SK-N-SH treated with all-trans-retinoic acid at 6 μM for 48 hours (cell line): ENCODE measurements around the gene OR10AD1.

ENCODE experiments used
- ATAC-seq: fragments of 200-7000 bp; cut with Tn5 transposase; 3 replicates; pipeline ENCODE4 v1.9.1; 2020; ENCODE audit warnings: mild to moderate bottlenecking, moderate library complexity
- ARNTL ChIP-seq: fragments of 450-650 bp; formaldehyde crosslinking; IDR thresholded peaks from 2 replicates; pipeline ENCODE4 v1.5.0; 2020; ENCODE audit warnings: low read depth, mild to moderate bottlenecking, moderate library complexity, borderline replicate concordance
- BACH2 ChIP-seq: fragments of 250-450 bp; sonication (Bioruptor Pico); IDR thresholded peaks from 2 replicates; pipeline ENCODE4 v1.9.0; 2021; ENCODE audit warnings: mild to moderate bottlenecking, borderline replicate concordance
- CSDC2 ChIP-seq: fragments of 250-450 bp; sonication (Bioruptor Pico); IDR thresholded peaks from 2 replicates; pipeline ENCODE4 v1.5.0; 2020; ENCODE audit warnings: mild to moderate bottlenecking, moderate library complexity
- CSRNP3 ChIP-seq: fragments of 250-450 bp; sonication (Bioruptor Pico); IDR thresholded peaks from 2 replicates; pipeline ENCODE4 v1.5.1; 2021; ENCODE audit warnings: mild to moderate bottlenecking, moderate library complexity
- ESRRG ChIP-seq: fragments of 250-450 bp; sonication (Bioruptor Pico); IDR thresholded peaks from 2 replicates; pipeline ENCODE4 v1.6.1; 2021; ENCODE audit warnings: mild to moderate bottlenecking
- ISL1 ChIP-seq: fragments of 250-450 bp; sonication (Bioruptor Pico); IDR thresholded peaks from 2 replicates; pipeline ENCODE4 v2.1.2; 2022; ENCODE audit warnings: mild to moderate bottlenecking, moderate library complexity
- PPARA ChIP-seq: fragments of 250-450 bp; sonication (Bioruptor Pico); IDR thresholded peaks from 2 replicates; pipeline ENCODE4 v1.5.0; 2020; ENCODE audit warnings: mild to moderate bottlenecking, borderline replicate concordance
- RARB ChIP-seq: fragments of 250-450 bp; sonication (Bioruptor Pico); IDR thresholded peaks from 2 replicates; pipeline ENCODE4 v1.8.0; 2021; ENCODE audit warnings: mild to moderate bottlenecking, moderate library complexity
- SNAI2 ChIP-seq: fragments of 250-450 bp; sonication (Bioruptor Pico); IDR thresholded peaks from 2 replicates; pipeline ENCODE4 v1.5.0; 2020; ENCODE audit warnings: mild to moderate bottlenecking, moderate library complexity
- TCF4 ChIP-seq: fragments of 250-450 bp; sonication (Bioruptor Pico); IDR thresholded peaks from 2 replicates; pipeline ENCODE4 v1.8.0; 2021; ENCODE audit warnings: mild to moderate bottlenecking, moderate library complexity, borderline replicate concordance
- TOX ChIP-seq: fragments of 250-450 bp; sonication (Bioruptor Pico); IDR thresholded peaks from 2 replicates; pipeline ENCODE4 v1.8.0; 2021; ENCODE audit warnings: mild to moderate bottlenecking, moderate library complexity, borderline replicate concordance
- TSHZ2 ChIP-seq: fragments of 250-450 bp; sonication (Bioruptor Pico); IDR thresholded peaks from 2 replicates; pipeline ENCODE4 v1.5.0; 2020; ENCODE audit warnings: mild to moderate bottlenecking, moderate library complexity
- ZC3H10 ChIP-seq: fragments of 250-450 bp; sonication (Bioruptor Pico); IDR thresholded peaks from 2 replicates; pipeline ENCODE4 v1.5.1; 2021; ENCODE audit warnings: mild to moderate bottlenecking, moderate library complexity
- ZFP3 ChIP-seq: fragments of 250-450 bp; sonication (Bioruptor Pico); IDR thresholded peaks from 2 replicates; pipeline ENCODE4 v1.5.0; 2020; ENCODE audit warnings: mild to moderate bottlenecking, moderate library complexity
- ZFP30 ChIP-seq: fragments of 450-650 bp; formaldehyde crosslinking; IDR thresholded peaks from 2 replicates; pipeline ENCODE4 v1.5.0; 2022; ENCODE audit warnings: mild to moderate bottlenecking, moderate library complexity
- ZNF565 ChIP-seq: fragments of 450-650 bp; formaldehyde crosslinking; conservative IDR thresholded peaks from 2 replicates; pipeline ENCODE4 v1.5.0; 2020; ENCODE audit warnings: low read depth, mild to moderate bottlenecking, moderate library complexity
- ZNF8 ChIP-seq: fragments of 450-650 bp; formaldehyde crosslinking; IDR thresholded peaks from 2 replicates; pipeline ENCODE4 v1.5.0; 2020; ENCODE audit warnings: mild to moderate bottlenecking, moderate library complexity
- TF ChIP-seq, protein P1 (sequence below): fragments of 250-450 bp; sonication (Bioruptor Pico); IDR thresholded peaks from 2 replicates; pipeline ENCODE4 v1.8.0; 2021; ENCODE audit warnings: low read depth, mild to moderate bottlenecking, moderate library complexity, borderline replicate concordance

Gene OR10AD1

DNA sequence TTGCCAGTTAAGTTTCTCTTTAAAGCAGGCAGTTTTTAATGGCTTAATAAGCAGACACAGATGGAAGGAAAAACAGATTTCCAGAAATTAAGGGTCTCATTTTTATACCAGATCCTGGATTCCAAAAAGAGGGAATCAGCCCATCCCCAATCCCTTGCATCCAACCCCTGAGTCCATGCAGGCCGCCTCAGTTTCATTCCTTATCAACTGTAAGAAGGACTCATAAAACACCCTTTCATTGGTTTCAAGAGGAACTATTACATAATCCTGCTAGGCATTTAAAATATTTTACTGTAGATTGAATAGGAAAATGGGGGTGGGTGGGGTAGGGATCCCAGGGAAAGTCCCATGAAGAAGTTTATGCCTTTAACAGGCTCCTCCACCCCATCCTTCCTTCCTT is 10.2 kb downstream of the OR10AD1 start:
- TF ChIP-seq ESRRG (CRISPR knock-in tag) (no peak), RARB (CRISPR knock-in tag) (no peak), PPARA (CRISPR knock-in tag) (no peak)
- TF ChIP-seq, all 23 proteins: peak for 0
- no peak for ATAC-seq

- no peak for ATAC-seq
- TF ChIP-seq ARNTL (no peak), SNAI2 (CRISPR knock-in tag) (no peak), TCF4 (CRISPR knock-in tag) (no peak), PPARA (CRISPR knock-in tag) (no peak), ISL1 (CRISPR knock-in tag) (no peak)
Observed at GRCh38 chr12:48191096-48191495, 12.0 kb downstream of the OR10AD1 start.

DNA sequence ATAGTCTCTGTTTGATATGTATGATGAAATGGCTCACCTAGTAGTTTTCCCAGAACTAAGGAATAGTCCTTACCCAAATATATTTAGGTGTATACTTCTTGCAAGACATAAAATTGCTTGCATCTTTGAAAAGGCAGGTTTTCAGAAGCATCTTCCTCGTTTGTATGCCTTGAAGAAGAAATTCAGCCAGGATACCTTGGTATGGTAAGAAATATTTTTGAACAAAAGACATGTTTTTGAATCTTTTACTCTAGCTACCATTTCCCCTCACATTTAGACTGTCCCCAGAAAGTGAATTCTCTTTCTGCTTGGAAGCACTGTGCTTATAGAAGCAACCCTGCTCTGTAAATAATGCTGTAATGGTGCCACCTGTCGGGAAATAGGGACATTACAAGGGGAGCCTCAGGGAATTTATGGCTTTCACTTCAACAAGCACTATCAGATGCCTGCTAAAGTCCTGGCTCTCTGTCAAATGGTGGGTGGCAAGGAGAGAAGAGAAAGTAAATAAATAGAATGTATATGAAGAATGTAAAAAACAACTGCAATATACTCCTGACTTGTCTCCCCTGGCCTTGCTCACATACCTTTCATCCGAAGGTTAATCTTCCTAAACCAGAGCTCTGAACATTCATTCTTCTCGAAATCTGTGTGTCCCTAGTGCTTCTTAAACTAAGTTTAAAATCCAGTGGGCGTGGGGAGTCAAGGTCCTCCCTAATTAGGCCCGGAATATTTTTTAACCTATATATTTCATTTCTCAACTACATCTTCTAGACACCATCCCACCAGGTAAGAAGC is 13.6 kb downstream of the OR10AD1 start:
- ATAC-seq = peak; percentile 82
- TF ChIP-seq ISL1 (CRISPR knock-in tag) = no peak
- no peak for TF ChIP-seq CSDC2 (CRISPR knock-in tag)
- no peak for TF ChIP-seq TSHZ2 (CRISPR knock-in tag)
- no peak for TF ChIP-seq TCF4 (CRISPR knock-in tag)
- TF ChIP-seq ZNF565 (CRISPR knock-in tag) = no peak
- TF ChIP-seq ESRRG (CRISPR knock-in tag) = no peak
- TF ChIP-seq TOX (CRISPR knock-in tag) = no peak
- TF ChIP-seq ZFP30 (CRISPR knock-in tag) = no peak
- TF ChIP-seq ZNF8 (CRISPR knock-in tag) = no peak

DNA sequence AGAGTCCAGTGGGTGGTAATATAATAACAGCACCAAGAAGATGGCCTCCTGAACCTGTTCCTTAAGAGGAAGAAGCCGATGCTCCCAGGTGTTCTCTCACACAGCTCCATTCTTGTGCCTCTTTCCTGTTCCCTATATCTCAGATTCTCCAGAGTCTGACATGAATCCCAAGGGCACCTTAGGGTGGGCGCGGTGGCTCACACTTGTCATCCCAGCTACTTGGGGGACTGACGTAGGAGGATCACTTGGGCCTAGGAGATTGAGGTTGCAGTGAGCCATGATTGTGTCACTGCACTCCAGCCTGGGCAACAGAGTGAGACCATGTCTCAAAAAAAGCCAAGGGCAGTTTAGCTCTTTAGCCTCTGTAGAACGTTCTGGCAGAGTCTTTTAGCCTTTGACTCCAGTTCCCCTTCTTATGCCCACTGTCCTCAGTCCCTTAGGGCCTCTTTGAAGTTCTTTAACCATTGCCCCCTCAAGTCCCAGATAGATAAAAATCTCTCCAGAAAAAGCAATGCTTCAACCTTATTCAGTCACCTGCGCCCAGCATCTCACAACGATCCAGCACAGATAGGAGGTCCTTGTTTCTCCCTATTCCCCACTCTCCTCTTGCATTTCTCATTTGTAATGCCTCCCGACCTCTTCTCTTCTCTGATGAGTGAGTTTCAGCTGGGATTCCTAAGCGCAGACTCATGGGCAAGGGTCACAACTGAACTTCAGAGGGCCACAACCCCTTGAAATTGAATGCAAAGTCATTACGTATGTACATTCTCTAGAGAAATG is 15.0 kb downstream of the OR10AD1 start:
- ATAC-seq = no peak
- TF ChIP-seq, protein P1, sequence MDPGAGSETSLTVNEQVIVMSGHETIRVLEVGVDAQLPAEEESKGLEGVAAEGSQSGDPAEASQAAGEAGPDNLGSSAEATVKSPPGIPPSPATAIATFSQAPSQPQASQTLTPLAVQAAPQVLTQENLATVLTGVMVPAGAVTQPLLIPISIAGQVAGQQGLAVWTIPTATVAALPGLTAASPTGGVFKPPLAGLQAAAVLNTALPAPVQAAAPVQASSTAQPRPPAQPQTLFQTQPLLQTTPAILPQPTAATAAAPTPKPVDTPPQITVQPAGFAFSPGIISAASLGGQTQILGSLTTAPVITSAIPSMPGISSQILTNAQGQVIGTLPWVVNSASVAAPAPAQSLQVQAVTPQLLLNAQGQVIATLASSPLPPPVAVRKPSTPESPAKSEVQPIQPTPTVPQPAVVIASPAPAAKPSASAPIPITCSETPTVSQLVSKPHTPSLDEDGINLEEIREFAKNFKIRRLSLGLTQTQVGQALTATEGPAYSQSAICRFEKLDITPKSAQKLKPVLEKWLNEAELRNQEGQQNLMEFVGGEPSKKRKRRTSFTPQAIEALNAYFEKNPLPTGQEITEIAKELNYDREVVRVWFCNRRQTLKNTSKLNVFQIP (CRISPR knock-in tag) = no peak
- no peak for TF ChIP-seq TSHZ2 (CRISPR knock-in tag)
- no peak for TF ChIP-seq BACH2
- no peak for TF ChIP-seq ZFP3 (CRISPR knock-in tag)

GRCh38 chr12:48185181-48185919 is 17.7 kb downstream of the OR10AD1 start:
- ATAC-seq = no peak
- TF ChIP-seq, protein P1 (CRISPR knock-in tag) = no peak
- TF ChIP-seq ZNF565 (CRISPR knock-in tag) = no peak
- TF ChIP-seq CSRNP3 = no peak
- no peak for TF ChIP-seq BACH2
- TF ChIP-seq ZNF8 (CRISPR knock-in tag) = no peak
- no peak for TF ChIP-seq ZC3H10 (CRISPR knock-in tag)
- TF ChIP-seq TOX (CRISPR knock-in tag) = no peak
- no peak for TF ChIP-seq PPARA (CRISPR knock-in tag)
- TF ChIP-seq ARNTL = no peak
